Testis (tissue), 2 donors: ENCODE data around the gene HLCS.

Experiments
- POLR2A ChIP-seq: fragments of 450-650 bp; IDR thresholded peaks from one replicate; pipeline ENCODE4 v1.6.1; 2017; ENCODE audit warnings: antibody characterized with exemption, mild to moderate bottlenecking, moderate library complexity
- TF ChIP-seq, protein P1 (sequence below), 3 experiments: fragments of 450-650 bp in 2 of 3; fragments of 200-600 bp in 1 of 3; sonication (generic) in 1 of 3; IDR thresholded peaks; one replicate each; pipeline ENCODE4 v1.5.1; 2016 to 2019; ENCODE audit warnings: antibody characterized with exemption in 3 of 3, mild to moderate bottlenecking in 2 of 3, moderate library complexity in 1 of 3

DNA sequence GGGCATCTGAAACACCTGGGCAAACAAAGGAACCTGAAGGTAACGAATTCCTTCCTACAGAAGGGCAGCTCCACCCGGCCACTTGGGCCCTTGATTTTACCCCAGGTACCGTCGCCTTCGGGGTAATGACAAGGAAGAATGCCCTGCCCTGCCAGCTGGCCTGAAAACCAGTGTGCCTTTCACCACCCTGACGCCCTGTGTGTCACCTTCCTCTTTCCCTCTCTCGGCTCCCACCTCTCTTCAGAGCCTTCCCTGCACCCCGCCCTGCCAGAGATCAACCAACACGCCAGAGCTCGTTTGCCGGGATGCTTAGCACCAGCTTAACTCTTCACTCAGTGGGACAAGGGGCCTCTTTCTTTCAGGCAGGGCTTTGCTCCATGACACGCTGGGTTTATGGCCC is 181.5 kb downstream of the HLCS start:
- TF ChIP-seq, protein P1, sequence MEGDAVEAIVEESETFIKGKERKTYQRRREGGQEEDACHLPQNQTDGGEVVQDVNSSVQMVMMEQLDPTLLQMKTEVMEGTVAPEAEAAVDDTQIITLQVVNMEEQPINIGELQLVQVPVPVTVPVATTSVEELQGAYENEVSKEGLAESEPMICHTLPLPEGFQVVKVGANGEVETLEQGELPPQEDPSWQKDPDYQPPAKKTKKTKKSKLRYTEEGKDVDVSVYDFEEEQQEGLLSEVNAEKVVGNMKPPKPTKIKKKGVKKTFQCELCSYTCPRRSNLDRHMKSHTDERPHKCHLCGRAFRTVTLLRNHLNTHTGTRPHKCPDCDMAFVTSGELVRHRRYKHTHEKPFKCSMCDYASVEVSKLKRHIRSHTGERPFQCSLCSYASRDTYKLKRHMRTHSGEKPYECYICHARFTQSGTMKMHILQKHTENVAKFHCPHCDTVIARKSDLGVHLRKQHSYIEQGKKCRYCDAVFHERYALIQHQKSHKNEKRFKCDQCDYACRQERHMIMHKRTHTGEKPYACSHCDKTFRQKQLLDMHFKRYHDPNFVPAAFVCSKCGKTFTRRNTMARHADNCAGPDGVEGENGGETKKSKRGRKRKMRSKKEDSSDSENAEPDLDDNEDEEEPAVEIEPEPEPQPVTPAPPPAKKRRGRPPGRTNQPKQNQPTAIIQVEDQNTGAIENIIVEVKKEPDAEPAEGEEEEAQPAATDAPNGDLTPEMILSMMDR (IDR thresholded peaks at IDR 0.05) = no peak
- TF ChIP-seq POLR2A = no peak
